Gastroesophageal sphincter (tissue), 3 donors: ENCODE data around the gene KRTAP4-8.

Experiments
- CTCF ChIP-seq, 4 experiments: fragments of 200-600 bp in 2 of 4; fragments of 450-650 bp in 2 of 4; sonication (generic) in 1 of 4; IDR thresholded peaks; one replicate each; pipeline ENCODE4 v1.5.1; 2017 to 2019; ENCODE audit warnings: antibody characterized with exemption in 4 of 4, mild to moderate bottlenecking in 2 of 4, moderate library complexity in 2 of 4
- EP300 ChIP-seq: sonication (generic); formaldehyde crosslinking; IDR thresholded peaks from one replicate; pipeline ENCODE4 v1.6.1; 2017; ENCODE audit warnings: antibody characterized with exemption, mild to moderate bottlenecking
- POLR2A ChIP-seq, 2 donors: fragments of 450-650 bp; IDR thresholded peaks; one replicate each; pipeline ENCODE4 v1.6.1; 2017; ENCODE audit warnings: antibody characterized with exemption in 2 of 2, mild to moderate bottlenecking in 2 of 2, moderate library complexity in 1 of 2

GRCh38 chr17:41048441-41048840 is 49.5 kb downstream of the KRTAP4-8 start:
- no peak for TF ChIP-seq POLR2A (IDR thresholded peaks at IDR 0.05)
- no peak for TF ChIP-seq EP300
- TF ChIP-seq CTCF (IDR thresholded peaks at IDR 0.05) = no peak
